GM12891 (cell line): ENCODE data around the gene EMILIN2.
A peak's percentile ranks its signal among the peaks of the same experiment; 100 is the strongest.

Experiments
- POLR2A ChIP-seq: IDR thresholded peaks from 2 replicates; pipeline ENCODE4 v1.6.1; 2011; ENCODE audit warnings: low read depth, low read length, control low read depth
- SPI1 ChIP-seq: IDR thresholded peaks from 2 replicates; pipeline ENCODE4 v1.6.1; 2011; ENCODE audit warnings: low read depth, low read length, control low read depth

GRCh38 chr18:2847317-2848246, 776 bp downstream of the EMILIN2 start:
- TF ChIP-seq POLR2A (no peak), SPI1 (peak; percentile 68)
